SH-SY5Y (cell line): Measurements from ENCODE around the gene SORT1.

Experiments
- GATA2 ChIP-seq: IDR thresholded peaks from 2 replicates; pipeline ENCODE4 v1.6.1; 2011; ENCODE audit warnings: mild to moderate bottlenecking, low read depth, low read length
- GATA3 ChIP-seq: IDR thresholded peaks from 2 replicates; pipeline ENCODE4 v1.6.1; 2011; ENCODE audit warnings: low read depth, mild to moderate bottlenecking, low read length, moderate library complexity

GRCh38 chr1:109268431-109269211 is 129.1 kb downstream of the SORT1 start:
- TF ChIP-seq GATA3 (no peak), GATA2 (no peak)
